SK-N-SH (cell line): ENCODE measurements around the gene BNIP5. TPM values are rescaled to one million over a fixed set of nuclear protein-coding genes. Genes with fewer than 3 reads are reported as not detected.

ENCODE experiments used
- CTCF ChIA-PET: fragments of 300-600, 350-600 bp; formaldehyde crosslinking; extraction: SDS; loops from one replicate; lab custom pipeline; 2021; lab: Yijun Ruan, JAX
- POLR2A ChIA-PET: fragments of 350-600 bp; sonication (Branson Sonifier 250); formaldehyde crosslinking; extraction: SDS; loops from one replicate; lab custom pipeline; 2020; ENCODE audit warnings: antibody characterized with exemption, inconsistent platforms; lab: Yijun Ruan, JAX
- DNase-seq: peaks from one replicate; pipeline ENCODE4 v3.0.0; 2012
- H2AFZ ChIP-seq: fragments of 200-600 bp; sonication (generic); 2 replicates; pipeline ENCODE4 v1.8.1; 2016; ENCODE audit warnings: antibody characterized with exemption, mild to moderate bottlenecking, low read depth
- H3F3A ChIP-seq: fragments of 200-600 bp; sonication (generic); replicated peaks from 2 replicates; pipeline ENCODE3; 2016; ENCODE audit warnings: antibody characterized with exemption, mild to moderate bottlenecking; ENCODE audit not compliant: insufficient read depth
- H3K27ac ChIP-seq, 2 experiments: fragments of 200-500 bp in 1 of 2; fragments of 200-600 bp in 1 of 2; sonication (Bioruptor generic) in 1 of 2; sonication (generic), shearing (Covaris generic) in 1 of 2; 2 replicates each; pipeline versions ENCODE4 v1.5.1 to v1.6.1; 2014 to 2016; ENCODE audit warnings: low read depth in 2 of 2, inconsistent platforms in 1 of 2, low read length in 1 of 2, mild to moderate bottlenecking in 1 of 2, mixed read lengths in 1 of 2
- H3K27me3 ChIP-seq: fragments of 200-600 bp; sonication (generic), shearing (Covaris generic); 2 replicates; pipeline ENCODE4 v1.6.1; 2016; ENCODE audit warnings: mixed run types; ENCODE audit not compliant: insufficient read depth
- H3K36me3 ChIP-seq, 2 experiments: fragments of 200-500 bp in 1 of 2; fragments of 200-600 bp in 1 of 2; sonication (Bioruptor generic) in 1 of 2; sonication (generic) in 1 of 2; replicated peaks in 1 of 2; 2 replicates each; pipeline versions ENCODE3 to v1.5.1; 2014 to 2016; ENCODE audit warnings: low read length in 1 of 2, mild to moderate bottlenecking in 1 of 2; ENCODE audit not compliant: insufficient read depth in 2 of 2, control insufficient read depth in 1 of 2
- H3K4me1 ChIP-seq, 2 experiments: fragments of 200-500 bp in 1 of 2; fragments of 200-600 bp in 1 of 2; sonication (Bioruptor generic) in 1 of 2; sonication (generic), shearing (Covaris generic) in 1 of 2; 2 replicates each; pipeline versions ENCODE4 v1.5.1 to v1.6.1; 2014 to 2016; ENCODE audit warnings: low read depth in 1 of 2, low read length in 1 of 2, mixed run types in 1 of 2; ENCODE audit not compliant: insufficient read depth in 2 of 2, control insufficient read depth in 1 of 2
- H3K4me2 ChIP-seq: fragments of 200-600 bp; sonication (generic), shearing (Covaris generic); 2 replicates; pipeline ENCODE4 v1.6.1; 2017; ENCODE audit warnings: mixed run types
- H3K4me3 ChIP-seq, 2 experiments: fragments of 200-500 bp in 1 of 2; fragments of 200-600 bp in 1 of 2; sonication (Bioruptor generic) in 1 of 2; sonication (generic), shearing (Covaris generic) in 1 of 2; 2 replicates each; pipeline versions ENCODE4 v1.5.1 to v1.8.1; 2014 to 2016; ENCODE audit warnings: low read depth in 2 of 2, inconsistent platforms in 1 of 2, low read length in 1 of 2, mild to moderate bottlenecking in 1 of 2, mixed read lengths in 1 of 2, moderate library complexity in 1 of 2
- H3K79me2 ChIP-seq: fragments of 200-600 bp; sonication (generic); 2 replicates; pipeline ENCODE4 v1.8.1; 2017; ENCODE audit warnings: mild to moderate bottlenecking; ENCODE audit not compliant: insufficient read depth
- H3K9ac ChIP-seq: fragments of 200-600 bp; sonication (generic); 2 replicates; pipeline ENCODE4 v1.6.1; 2017; ENCODE audit warnings: mixed run types
- H3K9me2 ChIP-seq: fragments of 200-600 bp; sonication (generic); 2 replicates; pipeline ENCODE4 v1.6.1; 2017; ENCODE audit warnings: mixed run types
- H3K9me3 ChIP-seq: fragments of 200-600 bp; sonication (generic); 2 replicates; pipeline ENCODE4 v1.6.1; 2017; ENCODE audit warnings: mixed run types, mild to moderate bottlenecking, moderate library complexity
- H4K20me1 ChIP-seq: fragments of 200-600 bp; sonication (generic); 2 replicates; pipeline ENCODE4 v1.6.1; 2017; ENCODE audit warnings: mild to moderate bottlenecking, mixed run types; ENCODE audit not compliant: insufficient read depth
- CHD2 ChIP-seq: fragments of 150-350 bp; IDR thresholded peaks from 2 replicates; pipeline ENCODE4 v1.6.1; 2018; ENCODE audit warnings: low read length; ENCODE audit not compliant: partially characterized antibody
- ELF1 ChIP-seq: IDR thresholded peaks from 2 replicates; pipeline ENCODE4 v1.4.0; 2012
- EZH2phosphoT487 ChIP-seq: fragments of 200-600 bp; sonication (generic); IDR thresholded peaks from 2 replicates; pipeline ENCODE4 v1.6.1; 2017; ENCODE audit warnings: low read depth, mixed run types, mild to moderate bottlenecking, antibody characterized with exemption, moderate library complexity, borderline replicate concordance
- FOSL2 ChIP-seq: IDR thresholded peaks from 2 replicates; pipeline ENCODE4 v1.4.0; 2012; ENCODE audit warnings: low read depth, mild to moderate bottlenecking, moderate library complexity, borderline replicate concordance
- FOXJ3 ChIP-seq: sonication (generic); formaldehyde crosslinking; IDR thresholded peaks from 2 replicates; pipeline ENCODE4 v1.5.1; 2020; ENCODE audit warnings: mild to moderate bottlenecking, missing genetic modification reagents
- GATA2 ChIP-seq: sonication (generic); formaldehyde crosslinking; IDR thresholded peaks from 2 replicates; pipeline ENCODE4 v1.5.0; 2020; ENCODE audit warnings: mild to moderate bottlenecking, missing genetic modification reagents
- MAX ChIP-seq: IDR thresholded peaks from 2 replicates; pipeline ENCODE4 v1.4.0; 2012; ENCODE audit warnings: low read depth
- MEF2A ChIP-seq: IDR thresholded peaks from 2 replicates; pipeline ENCODE4 v1.4.0; 2012; ENCODE audit warnings: low read depth, borderline replicate concordance
- NFIC ChIP-seq: IDR thresholded peaks from 2 replicates; pipeline ENCODE4 v1.4.0; 2012; ENCODE audit warnings: borderline replicate concordance
- NRF1 ChIP-seq: IDR thresholded peaks from 2 replicates; pipeline ENCODE4 v1.6.1; 2012; ENCODE audit warnings: low read depth, mild to moderate bottlenecking, low read length
- PBX3 ChIP-seq: IDR thresholded peaks from 2 replicates; pipeline ENCODE4; 2012
- POLR2AphosphoS5 ChIP-seq: IDR thresholded peaks from 2 replicates; pipeline ENCODE4 v1.6.1; 2012; ENCODE audit warnings: low read depth, low read length
- RAD21 ChIP-seq: IDR thresholded peaks from 2 replicates; pipeline ENCODE4 v1.6.1; 2012; ENCODE audit warnings: mild to moderate bottlenecking, low read length
- SMC3 ChIP-seq: IDR thresholded peaks from 2 replicates; pipeline ENCODE4 v1.6.1; 2012; ENCODE audit warnings: low read depth, low read length, improper control_type of control experiment
- TAF1 ChIP-seq: IDR thresholded peaks from 2 replicates; pipeline ENCODE4 v1.6.1; 2012; ENCODE audit warnings: low read depth, mild to moderate bottlenecking, low read length, moderate library complexity, borderline replicate concordance
- TEAD4 ChIP-seq: IDR thresholded peaks from 2 replicates; pipeline ENCODE4 v1.4.0; 2012; ENCODE audit warnings: mild to moderate bottlenecking, borderline replicate concordance; ENCODE audit not compliant: insufficient read depth
- USF2 ChIP-seq: fragments of 150-350 bp; IDR thresholded peaks from 2 replicates; pipeline ENCODE4 v1.6.1; 2017; ENCODE audit warnings: antibody characterized with exemption, low read length, low read depth, borderline replicate concordance
- WGBS: methylation state at CpG from one replicate; pipeline ENCODE4 v1.1.6; 2017; ENCODE audit warnings: low lambda C conversion rate; 5-methylcytosine and 5-hydroxymethylcytosine counted together
- polyA plus RNA-seq, 3 experiments: library from polyadenylated mRNA; depleted of rRNA; stranded (reverse); fragments of >200 nt; gene quantifications; 2 replicates each; pipeline ENCODE4 v1.2.3, GENCODE V29; 2012

The BNIP5 gene
- polyA plus RNA-seq, 1 of the 3 experiments (the other 2 are of a cell fraction) = not detected

GRCh38 chr6:36301781-36302180 lies 34.9 kb downstream of the BNIP5 start (continued):
- TF ChIP-seq TEAD4 = no peak
- TF ChIP-seq RAD21 = no peak
- TF ChIP-seq NFIC = no peak
- TF ChIP-seq ELF1 = no peak
- TF ChIP-seq NRF1 = no peak
- no peak for TF ChIP-seq GATA2
- TF ChIP-seq EZH2phosphoT487 = no peak
- TF ChIP-seq TAF1 = no peak

GRCh38 chr6:36301085-36301658 lies 35.5 kb downstream of the BNIP5 start:
- Histone ChIP-seq H3K27me3 (no peaks in the 10 kb centered on the region), H3K9ac (no peak overlapping the region), H2AFZ (no peak overlapping the region), H3K9me2 (no peaks in the 10 kb centered on the region)
- no peak for DNase-seq
- TF ChIP-seq NFIC = no peak
- TF ChIP-seq CHD2 = no peak
- TF ChIP-seq PBX3 = no peak
- no peak for TF ChIP-seq USF2
- no peak for TF ChIP-seq MAX
- TF ChIP-seq FOSL2 = no peak
- no peak for TF ChIP-seq FOXJ3 (CRISPR knock-in tag)
- TF ChIP-seq SMC3 = no peak
- no peak for TF ChIP-seq POLR2AphosphoS5
- no peak for TF ChIP-seq EZH2phosphoT487
- no peak for TF ChIP-seq MEF2A
- TF ChIP-seq TEAD4 = no peak
- TF ChIP-seq, all 33 proteins: peak for 0
- Histone ChIP-seq H3K36me3 (no peaks in the 10 kb centered on the region), H4K20me1 (no peaks in the 10 kb centered on the region), H3K27ac (no peak overlapping the region), H3K9me3 (no peaks in the 10 kb centered on the region), H3K4me1 (no peaks in the 10 kb centered on the region; a peak in 1 of 4 replicates), H3K4me3 (no peak overlapping the region), H3F3A (no peaks in the 10 kb centered on the region), H3K79me2 (no peaks in the 10 kb centered on the region), H3K4me2 (no peak overlapping the region)
- CTCF ChIA-PET = interaction anchor here (1.3 to 10.0 kb wide), 7 partner anchors 12 to 430 kb away, joined by 4 to 161 read pairs (median 29); no protein-coding TSS in a partner anchor
- WGBS = 40% methylated on average over 10 of the region's 10 CpGs
- POLR2A ChIA-PET = no interaction called here
